ENCODE measurements around the gene FBXL4.
"Not testable (repeated sequence)": the region's sequence is repeated elsewhere in the genome, so short reads cannot be mapped to it uniquely, and the experiment has no call there.

Gene FBXL4

GRCh38 chr6:98945311-98946115 is 2.2 kb downstream of the FBXL4 start:
- no peak for DNase-seq (ENCODE audit: low read depth in 3 of 3)

GRCh38 chr6:98944598-98945081 is 3.1 kb downstream of the FBXL4 start:
- DNase-seq (ENCODE audit: low read depth in 3 of 3): no peak

GRCh38 chr6:98944168-98944567 is 3.6 kb downstream of the FBXL4 start:
- DNase-seq (ENCODE audit: low read depth in 3 of 3): no peak

GRCh38 chr6:98942263-98942803 is 5.4 kb downstream of the FBXL4 start:
- DNase-seq (ENCODE audit: low read depth in 3 of 3): no peak

GRCh38 chr6:98941319-98941718 is 6.4 kb downstream of the FBXL4 start:
- no peak for DNase-seq (ENCODE audit: low read depth in 3 of 3)

GRCh38 chr6:98937351-98937750 is 10.4 kb downstream of the FBXL4 start:
- DNase-seq (ENCODE audit: low read depth in 3 of 3): no peak

GRCh38 chr6:98932381-98932780 is 15.4 kb downstream of the FBXL4 start:
- DNase-seq (ENCODE audit: low read depth in 3 of 3): no peak

- DNase-seq (ENCODE audit: low read depth in 3 of 3): no peak
Measured at GRCh38 chr6:98931696-98932095, 16.1 kb downstream of the FBXL4 start.

- no peak for DNase-seq (ENCODE audit: low read depth in 3 of 3)
Measured at GRCh38 chr6:98929498-98930060, 18.2 kb downstream of the FBXL4 start.

- no peak for DNase-seq (ENCODE audit: low read depth in 3 of 3)
Measured at GRCh38 chr6:98928688-98929087, 19.1 kb downstream of the FBXL4 start.

- no peak for DNase-seq (ENCODE audit: low read depth in 3 of 3)
Measured at GRCh38 chr6:98927534-98927933, 20.2 kb downstream of the FBXL4 start.

GRCh38 chr6:98925831-98926230 is 21.9 kb downstream of the FBXL4 start:
- DNase-seq (ENCODE audit: low read depth in 3 of 3): no peak

- DNase-seq (ENCODE audit: low read depth in 3 of 3): no peak
Measured at GRCh38 chr6:98924647-98925046, 23.1 kb downstream of the FBXL4 start.

- DNase-seq (ENCODE audit: low read depth in 3 of 3): no peak
Measured at GRCh38 chr6:98920904-98921431, 26.8 kb downstream of the FBXL4 start.

GRCh38 chr6:98910946-98911345 is 36.8 kb downstream of the FBXL4 start:
- DNase-seq (ENCODE audit: low read depth in 3 of 3): not testable (repeated sequence)

- DNase-seq (ENCODE audit: low read depth in 3 of 3): no peak
Measured at GRCh38 chr6:98909236-98909635, 38.5 kb downstream of the FBXL4 start.

GRCh38 chr6:98906342-98906741 is 41.4 kb downstream of the FBXL4 start:
- DNase-seq (ENCODE audit: low read depth in 3 of 3): not testable (repeated sequence)

GRCh38 chr6:98905759-98906158 is 42.0 kb downstream of the FBXL4 start:
- no peak for DNase-seq (ENCODE audit: low read depth in 3 of 3)

GRCh38 chr6:98904096-98904495 is 43.6 kb downstream of the FBXL4 start:
- no peak for DNase-seq (ENCODE audit: low read depth in 3 of 3)

- DNase-seq (ENCODE audit: low read depth in 3 of 3): no peak
Measured at GRCh38 chr6:98900706-98901105, 47.0 kb downstream of the FBXL4 start.

- DNase-seq (ENCODE audit: low read depth in 3 of 3): no peak
Measured at GRCh38 chr6:98894810-98895209, 52.9 kb downstream of the FBXL4 start.

GRCh38 chr6:98887650-98888049 is 60.1 kb downstream of the FBXL4 start:
- DNase-seq (ENCODE audit: low read depth in 3 of 3): no peak

- DNase-seq (ENCODE audit: low read depth in 3 of 3): no peak
Measured at GRCh38 chr6:98885330-98885729, 62.4 kb downstream of the FBXL4 start.
